NCI-H146 (cell line): ENCODE data around the gene ITSN1.
"Not testable (repeated sequence)": the region's sequence is repeated elsewhere in the genome, so short reads cannot be mapped to it uniquely, and the experiment has no call there.

ENCODE experiments used
- DNase-seq: peaks from one replicate; lab custom pipeline; 2025; lab: John Stamatoyannopoulos, UW

Gene ITSN1

DNA sequence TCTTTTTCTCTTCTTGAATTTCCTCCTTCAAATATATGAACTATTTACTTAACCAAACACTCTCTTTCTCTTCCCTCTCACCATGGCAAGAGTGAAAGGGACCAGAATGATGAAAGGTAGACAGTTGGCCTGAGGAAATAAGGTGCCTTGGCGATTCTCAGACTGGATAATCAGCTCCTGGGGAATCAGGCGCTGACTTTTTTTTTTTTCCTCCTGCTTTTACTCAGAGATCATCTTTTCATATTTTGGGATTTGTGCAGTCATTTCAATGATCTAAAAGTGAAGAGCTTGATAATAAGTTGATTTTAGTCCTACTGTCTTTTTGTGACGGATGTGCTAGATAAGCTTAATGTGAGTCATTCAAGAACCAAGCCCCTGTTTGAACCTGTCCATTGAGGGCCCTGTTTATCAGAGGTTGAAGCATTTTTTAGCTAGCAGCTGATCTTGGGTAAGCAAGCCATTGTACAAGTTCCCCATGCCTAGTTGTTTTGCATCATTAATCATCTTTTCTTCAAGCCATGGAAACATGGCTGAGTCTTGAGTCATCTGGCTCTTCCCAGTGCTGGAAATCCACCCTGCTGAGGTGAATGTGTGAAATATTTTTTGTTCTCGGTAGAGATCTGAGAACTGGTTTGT lies 40.8 kb downstream of the ITSN1 start:
- no peak for DNase-seq

DNA sequence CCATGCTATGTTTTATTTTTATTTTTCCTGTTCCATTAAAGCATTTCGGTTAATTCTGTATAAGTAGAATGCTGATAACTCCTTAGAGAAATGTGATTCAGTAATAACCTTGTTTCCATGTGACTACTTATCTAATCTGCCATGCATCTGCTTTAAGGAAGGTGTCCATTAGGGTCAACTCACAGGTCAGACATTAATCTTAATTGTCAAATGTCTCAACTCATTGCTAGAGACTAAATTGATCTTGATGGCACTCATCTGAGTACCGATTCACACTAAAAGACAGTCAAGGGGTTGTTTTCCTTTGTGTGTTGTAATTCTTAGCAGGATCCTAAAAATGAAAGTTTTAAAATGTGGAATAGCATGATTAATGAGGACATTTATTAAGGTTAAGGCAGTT lies 41.8 kb downstream of the ITSN1 start:
- no peak for DNase-seq

DNA sequence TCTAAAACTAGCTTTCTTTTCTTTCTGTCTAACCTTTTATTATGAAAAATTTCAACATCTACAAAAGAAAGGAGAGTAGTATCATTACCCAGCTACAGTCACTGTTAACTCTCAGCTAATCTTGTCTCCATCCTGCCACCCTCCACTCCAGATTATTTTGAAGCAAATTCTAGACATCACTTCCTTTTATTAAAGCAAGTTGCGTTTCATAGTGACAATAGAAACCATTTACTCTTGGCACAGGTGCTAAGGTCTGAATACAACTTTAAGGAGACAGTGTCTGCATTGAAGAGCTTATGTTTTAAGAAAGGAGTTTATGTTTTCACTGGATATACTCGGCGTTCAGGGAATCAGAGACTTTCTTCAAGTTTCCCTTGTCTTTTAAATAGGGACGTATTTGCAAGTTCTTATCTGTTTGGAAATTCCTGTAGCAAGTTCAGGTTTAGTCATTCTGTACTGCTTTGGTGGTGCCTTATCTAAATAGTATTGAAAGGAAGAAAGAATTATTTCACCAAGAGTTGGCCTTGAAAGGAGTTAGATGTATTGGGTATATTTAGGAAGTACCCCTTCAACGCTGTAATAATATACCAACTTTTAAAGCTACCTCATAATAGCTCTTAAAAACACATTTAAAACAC lies 42.7 kb downstream of the ITSN1 start:
- DNase-seq: no peak

DNA sequence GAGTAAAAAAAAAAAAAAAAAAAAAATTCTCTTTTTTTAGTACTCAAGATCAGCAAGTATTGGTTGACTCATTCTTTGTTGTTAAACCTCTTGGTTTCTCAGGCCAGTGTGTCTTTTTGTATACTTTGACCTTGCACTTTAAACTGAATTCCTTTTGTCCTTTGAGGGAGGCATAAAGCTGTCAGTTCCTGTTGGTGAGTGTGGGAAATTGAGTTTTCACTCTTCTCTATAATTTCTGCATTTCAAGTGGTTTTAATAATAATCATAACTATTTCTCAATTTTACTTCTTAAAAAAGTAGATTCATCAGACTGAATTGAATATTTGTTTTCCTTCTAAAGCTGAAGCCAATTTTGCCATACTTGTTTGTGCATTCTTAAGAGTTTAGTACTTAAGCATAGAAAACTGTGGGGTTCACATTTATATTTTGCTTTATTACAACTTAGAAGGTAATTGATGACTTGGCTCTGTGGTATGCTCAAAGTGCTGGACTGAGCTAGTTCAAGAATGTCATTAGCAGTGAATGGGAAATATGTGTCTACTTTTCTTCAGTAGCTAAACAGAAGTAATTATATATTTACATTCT lies 43.4 kb downstream of the ITSN1 start:
- no peak for DNase-seq

DNA sequence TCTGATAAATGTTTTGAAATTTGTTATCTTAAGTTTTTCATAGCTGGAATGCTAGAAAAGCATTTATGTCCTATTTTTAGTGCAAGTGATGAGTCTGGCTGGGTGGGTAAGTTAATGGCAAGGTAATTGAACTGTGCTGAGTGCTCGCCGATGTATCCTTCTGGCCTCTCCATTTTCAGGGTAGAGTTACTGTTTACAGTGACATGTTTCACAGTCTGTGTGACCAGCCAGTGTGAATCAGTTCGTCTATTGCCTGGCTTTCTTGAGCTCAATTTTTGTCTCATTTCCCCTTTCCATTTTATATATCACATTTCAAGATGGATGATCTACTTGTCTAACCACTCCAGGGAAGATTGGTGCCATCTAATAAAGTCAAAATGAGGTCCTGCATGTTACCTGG lies 44.1 kb downstream of the ITSN1 start:
- DNase-seq: no peak

DNA sequence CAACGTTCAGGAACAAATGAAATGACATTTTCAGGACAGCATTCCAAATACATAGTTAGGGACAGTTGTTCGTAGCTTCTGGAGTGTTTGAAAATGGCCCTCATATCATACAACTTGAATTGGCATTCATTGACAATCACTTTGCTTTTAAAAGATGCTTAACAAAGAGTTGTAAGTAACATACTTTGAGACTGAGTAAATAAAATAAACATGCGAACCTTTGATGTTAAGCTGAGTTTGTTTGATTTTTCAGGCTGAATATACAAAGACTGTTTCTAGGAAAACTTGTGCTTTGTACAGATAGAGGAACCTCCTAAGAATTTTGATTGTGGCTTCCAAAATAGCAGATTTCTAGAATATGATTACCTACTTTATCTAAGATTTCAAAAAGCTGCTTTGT lies 45.3 kb downstream of the ITSN1 start:
- no peak for DNase-seq

DNA sequence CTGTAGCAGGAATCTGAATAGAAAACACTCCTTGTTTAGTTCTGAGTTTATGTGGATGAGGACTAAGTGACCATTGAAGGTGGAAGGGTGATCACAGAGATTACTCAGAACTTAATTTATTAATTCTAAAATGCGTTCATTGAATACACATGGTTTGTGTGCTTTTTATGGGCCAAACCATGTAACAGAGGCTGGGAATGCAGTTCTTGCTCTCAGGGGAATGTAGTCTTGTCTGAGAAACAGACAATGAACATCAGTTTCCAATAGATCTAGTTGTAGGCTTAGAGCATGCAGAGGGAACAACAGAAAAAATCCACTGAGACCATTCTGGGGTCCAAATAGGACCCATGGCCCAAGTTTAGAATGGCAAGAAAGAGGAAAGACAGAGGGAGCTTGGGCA lies 46.1 kb downstream of the ITSN1 start:
- no peak for DNase-seq

DNA sequence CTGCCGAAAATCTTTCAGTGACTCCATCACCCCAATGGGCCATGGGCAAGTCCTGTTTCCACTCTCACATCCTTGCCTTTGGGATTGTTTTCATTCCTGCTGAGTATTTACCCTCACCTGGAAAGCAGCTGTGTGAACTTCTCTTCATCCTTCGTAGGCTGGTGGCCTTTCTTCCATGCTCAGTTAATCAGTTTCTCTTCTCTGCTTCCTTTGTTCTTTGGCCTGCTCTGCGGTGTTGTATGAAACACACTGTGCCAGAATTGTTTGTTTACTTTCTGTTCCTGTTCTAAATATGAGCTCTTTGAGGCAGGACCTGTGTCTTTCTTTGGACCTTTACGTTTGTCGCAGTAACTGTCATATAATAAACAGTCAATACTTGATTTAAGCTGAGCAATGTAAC lies 48.6 kb downstream of the ITSN1 start:
- no peak for DNase-seq

DNA sequence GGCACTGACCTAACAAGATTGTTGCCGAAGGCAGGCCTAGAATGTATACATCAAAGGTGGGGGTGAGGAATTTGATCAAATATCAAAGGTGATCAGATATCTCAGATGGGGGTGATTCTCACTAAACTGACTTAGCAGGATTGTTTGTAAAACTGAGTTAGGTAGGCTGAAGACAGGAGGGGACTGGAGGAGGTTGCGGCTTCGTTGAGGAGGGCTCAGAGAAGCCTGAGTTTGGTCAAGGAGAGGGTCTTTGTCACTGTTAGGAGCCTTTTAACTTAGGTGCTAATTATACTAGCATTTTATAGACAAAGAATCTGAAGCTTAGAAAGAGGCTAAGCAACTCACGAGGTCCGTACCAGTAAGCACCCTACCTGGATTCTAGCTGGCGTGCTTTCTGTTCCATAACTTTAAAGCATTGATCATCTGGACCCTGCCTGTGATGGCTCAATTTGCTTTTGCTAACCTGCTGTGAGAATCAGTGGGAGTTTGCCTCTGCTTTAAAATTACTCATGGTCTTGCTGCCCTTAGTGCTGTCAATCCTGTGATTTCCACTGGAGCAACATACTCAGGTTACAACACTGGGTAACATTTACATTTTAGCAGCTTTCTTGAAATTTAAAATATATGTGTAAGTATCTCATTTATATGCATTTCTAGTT lies 49.8 kb downstream of the ITSN1 start:
- peak; percentile 73 for DNase-seq

DNA sequence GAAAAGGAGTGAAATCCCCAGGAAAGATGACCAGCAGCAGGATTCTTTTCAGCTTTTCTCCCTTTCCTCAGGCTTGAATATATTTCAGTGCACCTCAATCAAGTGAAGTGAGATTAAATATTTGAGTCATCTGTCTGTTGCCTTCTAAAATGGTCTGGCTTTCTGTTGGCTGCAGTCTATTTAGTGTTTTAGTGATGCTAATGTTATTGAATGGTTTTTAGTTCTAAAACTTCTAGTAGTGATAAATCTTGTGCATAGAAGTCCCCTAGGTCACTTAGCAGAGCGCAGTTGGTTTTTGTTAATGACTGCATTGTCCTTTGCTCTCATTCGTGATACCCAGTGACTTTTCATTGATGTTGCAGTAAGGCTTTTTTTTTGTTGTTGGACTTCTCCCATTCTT lies 53.5 kb downstream of the ITSN1 start:
- no peak for DNase-seq

DNA sequence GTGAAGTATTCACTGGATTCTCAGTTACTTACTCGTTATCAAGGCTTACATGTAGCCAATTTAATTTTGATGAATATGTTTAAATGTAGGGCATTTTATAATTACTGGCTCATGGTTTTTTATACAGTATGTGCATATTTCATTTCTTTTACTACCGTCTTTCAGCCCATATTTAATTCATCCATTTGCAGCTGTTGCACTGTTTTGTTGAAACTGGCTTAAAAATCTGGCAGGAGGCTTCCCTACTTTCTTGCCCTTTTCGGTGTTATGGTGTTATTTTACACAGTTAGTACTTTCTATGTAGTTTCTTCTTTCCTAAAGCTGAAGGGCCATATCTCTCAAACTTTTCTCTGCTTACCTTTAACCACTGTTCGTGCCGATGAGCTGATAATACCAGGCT lies 54.2 kb downstream of the ITSN1 start:
- no peak for DNase-seq

DNA sequence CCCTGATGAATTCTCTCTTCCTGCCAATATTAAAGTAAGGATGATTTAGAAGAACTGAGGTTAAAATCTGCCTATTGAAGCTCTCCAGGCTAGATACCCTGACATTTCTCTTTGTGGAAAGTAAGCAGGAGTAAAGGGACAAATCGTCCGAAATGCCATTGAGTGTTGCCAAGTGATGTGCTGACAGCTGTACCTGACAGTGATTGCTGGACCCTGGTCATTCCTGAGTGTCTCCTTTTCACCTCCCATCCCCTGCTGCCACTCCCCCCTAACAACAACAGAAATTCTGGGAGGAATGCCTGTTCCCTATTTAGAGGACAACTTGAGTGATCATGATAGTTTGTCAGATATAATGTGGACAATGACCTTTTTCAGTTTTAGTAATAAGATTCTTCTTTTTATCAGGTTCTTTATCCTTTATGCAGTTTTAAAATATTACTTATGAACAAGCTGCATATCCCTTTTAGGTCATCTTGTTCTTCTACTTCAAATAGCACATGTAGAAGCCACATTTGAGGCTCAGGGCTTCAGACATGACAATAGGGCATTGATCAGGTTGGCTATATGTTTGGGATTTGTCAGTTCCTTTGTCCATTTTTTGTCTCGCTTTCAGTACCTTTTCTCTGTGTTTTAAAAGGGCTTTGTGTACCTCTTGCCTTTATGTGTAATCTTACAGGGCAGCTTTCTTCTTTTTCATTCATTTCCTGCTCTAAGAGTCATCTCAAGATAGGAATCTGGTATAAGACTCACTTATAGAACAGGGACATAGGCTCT lies 56.0 kb downstream of the ITSN1 start:
- no peak for DNase-seq

DNA sequence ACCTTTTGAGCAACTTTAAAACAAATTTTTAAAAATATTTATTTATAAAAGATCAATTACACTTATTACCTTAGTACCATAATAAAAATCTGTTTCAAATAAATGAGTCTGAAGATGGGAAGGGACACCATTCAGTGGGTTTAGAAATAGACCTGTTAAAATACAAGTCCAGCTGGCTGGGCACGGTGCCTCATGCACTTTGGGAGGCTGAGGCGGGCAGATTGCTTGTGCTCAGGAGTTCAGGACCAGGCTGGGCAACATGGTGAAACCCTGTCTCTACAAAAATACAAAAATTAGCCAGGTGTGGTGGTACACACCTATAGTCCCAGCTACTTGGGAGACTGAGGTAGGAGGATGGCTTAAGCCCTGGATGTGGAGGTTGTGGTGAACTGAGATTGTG lies 57.0 kb downstream of the ITSN1 start:
- no peak for DNase-seq

DNA sequence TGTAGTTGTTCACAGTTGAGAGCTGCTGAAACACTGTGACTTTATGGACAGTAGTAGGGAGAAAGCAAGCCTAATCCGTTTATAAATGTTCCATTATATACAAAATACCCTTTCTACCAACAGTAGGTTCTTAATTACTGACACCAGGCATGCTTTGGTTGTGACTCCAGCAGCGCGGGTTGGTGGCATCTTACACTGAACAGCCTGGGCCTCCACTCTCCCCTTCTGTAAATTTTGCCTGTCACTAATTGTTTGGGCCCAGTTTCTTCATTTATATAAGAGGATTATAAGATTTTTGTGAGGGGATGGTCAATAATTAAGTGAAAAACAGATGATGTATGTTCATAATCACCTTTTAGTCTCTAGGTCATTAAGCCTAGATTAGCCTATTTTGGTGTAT lies 58.2 kb downstream of the ITSN1 start:
- no peak for DNase-seq

DNA sequence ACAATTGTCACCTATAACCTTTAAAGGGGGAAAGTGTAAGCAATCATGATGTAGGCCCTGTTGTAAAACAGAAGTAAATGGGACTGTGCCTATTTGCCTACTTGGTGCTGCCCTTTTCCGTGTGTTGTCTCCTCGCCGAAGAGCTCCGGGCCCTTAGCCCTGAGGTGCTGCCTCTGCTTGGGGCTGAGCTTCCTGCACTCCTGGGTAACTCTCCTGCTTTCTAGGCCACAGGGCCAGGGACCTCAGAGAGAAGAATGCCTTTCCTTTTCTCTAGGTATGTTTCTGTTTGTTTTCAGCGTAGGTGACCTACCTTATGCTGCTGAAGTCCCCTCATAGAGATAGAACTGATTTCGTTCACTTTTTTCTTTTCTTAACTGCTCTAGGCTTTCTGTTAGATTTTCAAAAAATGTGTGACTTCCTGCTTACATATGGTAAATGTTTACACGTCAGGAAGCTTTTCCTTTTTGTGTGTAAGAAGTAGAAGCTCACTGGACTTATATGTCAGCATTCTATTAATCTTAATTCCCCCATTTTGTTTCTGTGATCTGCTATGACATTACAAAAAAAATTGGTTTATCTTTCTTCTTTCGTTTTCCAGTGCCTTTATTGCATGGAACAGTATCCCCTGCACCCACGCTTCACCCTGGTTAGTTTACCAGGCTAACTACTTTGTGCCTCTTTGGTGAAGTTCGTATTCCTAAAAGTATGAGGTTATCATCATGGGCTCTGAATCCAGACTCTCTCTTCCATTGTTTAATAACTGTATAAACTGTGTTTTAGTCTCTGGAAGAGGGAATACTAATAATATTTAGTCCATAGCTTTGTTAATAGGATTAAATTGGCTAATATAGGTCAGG lies 61.7 kb downstream of the ITSN1 start:
- no peak for DNase-seq

DNA sequence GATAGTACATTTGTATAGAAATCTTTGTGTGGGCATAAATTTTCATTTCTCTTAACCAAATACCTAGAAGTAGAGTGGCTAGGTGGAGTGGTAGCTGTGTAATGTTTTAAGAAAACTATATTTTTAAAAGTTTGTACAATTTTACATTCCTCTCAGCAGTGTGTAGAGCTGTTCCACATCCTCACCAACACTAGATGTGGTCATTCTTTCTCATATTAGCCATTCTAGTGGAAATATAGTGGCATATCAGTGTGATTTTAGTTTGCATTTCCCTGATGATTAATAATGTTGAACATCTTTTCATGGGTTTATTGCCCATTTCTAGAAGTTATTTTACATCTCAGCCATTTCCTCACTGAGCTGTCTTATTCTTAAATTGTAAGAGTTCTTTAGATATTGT lies 65.5 kb downstream of the ITSN1 start:
- DNase-seq: no peak

DNA sequence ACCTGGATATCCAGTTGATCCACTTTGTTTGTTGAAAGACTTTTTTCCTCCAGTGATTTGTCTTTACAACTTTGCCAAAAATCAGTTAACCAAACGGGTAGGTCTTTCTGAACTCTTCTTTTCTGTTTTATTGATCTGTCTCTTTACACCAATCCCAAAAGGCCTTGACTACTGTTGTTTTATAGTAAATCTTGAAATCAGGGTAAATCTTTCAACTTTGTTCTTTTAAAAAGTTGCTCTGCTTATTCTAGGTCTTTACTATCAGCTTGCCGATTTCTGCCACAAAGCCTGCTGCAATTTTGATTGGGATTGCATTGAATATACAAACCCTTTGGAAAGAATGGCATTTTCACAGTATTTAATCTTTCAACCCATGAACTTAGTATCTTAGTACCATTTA lies 66.6 kb downstream of the ITSN1 start:
- DNase-seq: no peak

DNA sequence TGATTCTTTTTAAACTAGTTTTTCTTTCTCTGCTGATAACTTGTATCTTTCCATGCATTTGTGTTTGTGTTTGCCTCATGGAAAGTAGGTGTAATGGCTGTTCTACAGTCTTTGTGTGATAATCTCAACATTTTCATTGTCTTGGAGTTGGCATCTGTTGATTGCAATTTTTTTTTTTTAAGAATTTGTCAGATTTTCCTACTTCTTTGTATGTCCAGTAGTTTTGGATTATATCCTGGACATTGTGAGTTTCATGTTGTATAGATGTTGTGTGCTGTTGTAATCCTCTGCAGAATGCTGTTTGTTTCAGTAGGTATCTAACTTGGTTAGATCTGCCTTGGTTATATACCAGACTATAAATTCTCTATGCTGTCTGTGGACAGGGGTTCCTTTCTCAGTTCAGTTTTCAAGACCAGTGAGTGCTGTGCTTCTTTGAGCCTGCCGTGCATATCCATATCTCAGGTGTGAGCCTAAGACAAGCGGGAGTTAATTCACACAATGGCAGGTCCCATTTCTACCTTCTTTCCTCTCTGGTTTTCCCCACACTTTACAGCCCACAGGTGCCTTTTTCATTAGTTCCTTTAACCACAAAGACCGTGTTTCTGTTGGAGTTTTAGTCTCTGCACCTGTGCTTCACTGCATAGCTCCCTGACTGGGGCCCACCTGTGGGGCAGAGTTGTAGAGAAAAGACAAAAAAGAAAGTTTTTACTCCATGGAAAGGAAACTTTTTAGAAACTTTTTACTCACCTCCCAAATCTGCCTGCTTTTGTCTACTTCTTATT lies 69.9 kb downstream of the ITSN1 start:
- DNase-seq: no peak

DNA sequence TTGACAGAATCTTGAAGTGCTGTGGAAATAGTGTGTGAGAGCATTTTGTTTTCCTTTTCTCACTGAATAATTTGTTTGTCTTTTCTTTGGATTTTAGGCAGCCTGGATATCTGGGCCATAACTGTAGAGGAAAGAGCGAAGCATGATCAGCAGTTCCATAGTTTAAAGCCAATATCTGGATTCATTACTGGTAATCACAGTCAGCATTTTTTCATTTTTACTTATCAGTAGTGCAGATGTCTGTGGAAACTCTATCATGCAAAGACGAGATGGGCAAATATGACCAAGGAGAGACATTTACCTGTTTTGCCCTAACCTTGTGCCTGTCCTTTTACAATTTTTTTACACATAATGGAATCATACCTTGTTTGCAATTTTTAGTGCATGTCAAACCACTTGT lies 78.8 kb downstream of the ITSN1 start:
- no peak for DNase-seq

DNA sequence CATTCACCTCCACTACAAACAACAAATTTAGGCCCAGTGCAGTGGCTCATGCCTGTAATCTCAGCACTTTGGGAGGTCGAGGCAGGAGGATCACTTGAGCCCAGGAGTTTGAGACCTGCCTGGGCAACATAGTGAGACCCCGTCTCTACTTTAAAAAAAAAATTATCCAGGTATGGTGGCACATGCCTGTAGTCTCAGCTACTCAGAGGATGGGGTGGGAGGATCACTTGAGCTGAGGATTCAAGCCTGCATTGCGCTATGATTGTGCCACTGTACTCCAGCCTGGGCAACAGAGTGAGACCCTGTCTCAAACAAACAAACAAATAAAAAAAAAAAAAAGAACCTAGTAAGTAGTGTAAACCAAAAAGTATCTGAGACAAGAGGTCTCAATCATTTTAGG lies 86.8 kb downstream of the ITSN1 start:
- DNase-seq: not testable (repeated sequence)

DNA sequence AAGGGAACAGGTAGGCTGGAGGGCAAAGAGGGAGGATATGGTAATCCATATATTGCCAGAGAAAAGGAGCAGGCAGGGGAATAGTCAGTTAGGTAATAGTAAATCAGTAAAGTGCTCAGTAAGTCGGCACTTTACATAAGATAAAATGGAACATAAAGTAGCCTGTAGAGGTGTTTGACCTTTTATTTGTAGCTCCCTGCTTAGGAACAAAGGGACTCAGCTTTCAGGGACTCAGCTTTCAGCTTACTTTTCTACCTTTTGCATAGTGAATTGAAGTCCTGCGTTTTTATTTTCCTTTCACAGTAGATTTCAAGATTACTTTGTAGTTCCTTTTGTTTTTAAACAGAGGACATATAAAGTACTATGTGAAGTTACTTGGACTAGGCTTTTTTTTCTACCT lies 87.3 kb downstream of the ITSN1 start:
- DNase-seq: no peak
